Activated CD4-positive, CD25-positive, alpha-beta regulatory T cell treated with anti-CD3 and anti-CD28 coated beads, Interleukin-2, amount 50 U/mL, for 16 hours (primary cell): ENCODE measurements around the gene OR52E5.

Source experiments
- DNase-seq: peaks from one replicate; pipeline ENCODE4 v3.0.0-alpha.2; 2020; ENCODE audit warnings: low read depth, low spot score

OR52E5 gene

DNA sequence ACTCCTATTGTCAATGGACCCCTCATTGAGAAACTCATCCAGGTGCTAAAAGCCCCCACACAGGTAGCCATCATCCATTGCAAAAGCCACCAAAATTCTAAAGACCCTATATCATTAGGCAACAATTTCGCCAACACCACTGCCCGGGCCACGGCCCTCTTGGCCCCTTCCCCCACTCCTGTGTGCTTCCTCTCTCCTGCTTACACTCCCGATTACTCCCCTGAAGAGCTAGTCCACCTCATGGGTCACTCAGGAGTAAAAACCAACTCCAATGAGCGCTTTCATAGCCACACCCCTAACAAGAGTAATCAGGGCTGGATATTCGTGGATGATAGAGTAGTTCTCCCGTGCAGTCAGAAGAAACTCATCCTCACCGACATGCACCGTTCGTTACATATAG lies 40.1 kb downstream of the OR52E5 start:
- DNase-seq = no peak

DNA sequence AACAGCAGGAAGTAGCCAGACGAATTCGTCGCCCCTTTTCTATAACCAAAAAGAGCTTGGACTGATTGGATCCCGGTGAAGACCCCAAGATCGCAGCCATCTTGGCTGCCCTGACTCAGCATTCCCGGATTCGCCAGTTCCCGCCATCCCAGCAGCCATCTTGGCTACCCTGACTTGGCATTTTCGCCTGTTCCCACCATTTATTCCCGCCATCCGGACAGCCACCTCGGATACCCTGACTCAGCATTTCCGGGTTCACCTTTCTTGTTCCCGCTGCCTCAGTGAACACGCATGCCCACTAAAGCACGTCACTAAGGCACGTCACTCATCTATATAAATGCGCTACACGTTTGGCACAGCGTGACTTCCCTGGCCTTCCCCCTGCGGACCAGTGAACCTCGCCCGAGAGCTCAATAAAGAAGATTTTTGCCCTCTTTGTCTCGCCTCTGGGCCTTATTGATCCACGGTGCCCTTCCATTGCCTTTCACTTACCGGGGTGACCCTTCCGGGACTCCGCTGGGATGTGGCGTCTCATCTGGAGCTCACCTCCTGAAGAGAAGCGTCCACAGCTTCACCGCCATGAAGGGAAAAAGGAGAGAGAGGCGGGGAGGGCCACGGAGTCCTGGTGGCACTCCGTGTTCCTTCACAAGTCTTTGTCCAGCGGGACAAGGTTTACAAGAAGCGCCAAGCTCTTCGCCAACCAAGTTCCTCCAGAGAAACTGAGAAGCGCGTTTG lies 45.0 kb downstream of the OR52E5 start:
- DNase-seq = no peak

DNA sequence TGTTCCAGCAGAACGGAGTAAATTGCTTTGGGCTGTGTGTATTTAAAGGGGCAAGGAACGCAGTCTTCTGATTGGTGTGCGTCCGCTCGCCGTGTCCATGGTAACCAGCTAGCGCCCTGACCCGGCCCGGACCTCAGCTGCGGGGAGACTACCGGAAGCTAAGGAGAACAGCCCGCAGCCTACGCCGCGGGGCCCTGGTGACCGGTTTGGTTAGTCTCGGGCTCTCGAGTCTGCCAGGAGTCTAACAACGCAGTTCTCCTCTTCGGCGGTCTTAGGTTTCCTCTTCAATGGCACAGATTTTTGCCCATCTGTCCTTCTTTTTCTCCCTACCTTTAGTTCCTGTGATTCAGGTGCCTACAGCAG lies 45.6 kb downstream of the OR52E5 start:
- no peak for DNase-seq

DNA sequence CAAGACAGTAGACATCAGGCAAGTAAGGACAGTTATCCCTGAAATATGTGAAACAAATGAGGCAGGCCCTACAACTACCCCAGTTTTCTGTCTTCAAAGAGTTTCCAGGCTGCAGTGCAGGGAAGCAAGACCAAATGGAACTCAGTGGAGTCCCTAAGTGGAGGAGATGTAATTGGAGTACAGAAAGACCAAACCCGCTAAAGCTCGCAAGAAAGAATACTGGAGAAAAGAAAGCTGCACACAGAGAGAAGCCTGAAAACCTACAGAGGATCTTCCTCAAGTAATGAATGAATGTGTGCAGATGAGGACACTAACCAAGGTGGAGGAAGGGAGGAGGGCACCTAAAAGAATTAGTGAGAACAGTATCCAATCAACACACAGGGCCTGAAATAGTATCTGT lies 47.7 kb downstream of the OR52E5 start:
- no peak for DNase-seq

DNA sequence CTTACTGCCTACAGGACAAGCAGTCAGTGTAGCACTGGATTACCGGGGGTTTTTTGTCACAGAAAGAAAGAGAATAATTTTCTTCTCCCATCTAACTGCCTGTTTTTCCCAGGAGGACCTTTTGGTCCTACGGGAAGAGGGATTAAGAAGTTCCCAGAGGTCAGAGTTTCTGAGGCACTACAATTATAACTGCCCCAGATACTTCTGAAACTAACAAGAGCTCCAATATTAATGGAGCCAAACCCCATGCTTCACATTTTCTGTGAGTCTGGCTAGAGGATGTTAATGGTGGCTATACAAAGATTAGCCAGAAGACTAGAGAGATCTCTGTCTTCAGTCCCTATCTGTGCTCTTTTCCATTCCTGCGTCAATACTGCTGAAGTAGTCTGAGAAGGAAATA lies 48.9 kb downstream of the OR52E5 start, which contains the start of gene OR56A3:
TSS of gene OR56A3 (plus strand) at position 301 of the 400 bp plus-strand sequence. CDS start 5,096 bp downstream, outside the sequence.
- no peak for DNase-seq
